GM10266 (cell line): ENCODE data around the gene CEP104.
A peak's percentile ranks its signal among the peaks of the same experiment; 100 is the strongest.

ENCODE experiments used
- DNase-seq: peaks from one replicate; pipeline ENCODE4 v3.0.0; 2012; ENCODE audit errors: extremely low spot score
- TF ChIP-seq, protein P1 (sequence below): IDR thresholded peaks from 2 replicates; pipeline ENCODE4 v1.5.1; 2012; ENCODE audit warnings: mild to moderate bottlenecking, low read depth; ENCODE audit not compliant: control insufficient read depth, insufficient read depth; ENCODE audit errors: missing control alignments

CEP104 gene

DNA sequence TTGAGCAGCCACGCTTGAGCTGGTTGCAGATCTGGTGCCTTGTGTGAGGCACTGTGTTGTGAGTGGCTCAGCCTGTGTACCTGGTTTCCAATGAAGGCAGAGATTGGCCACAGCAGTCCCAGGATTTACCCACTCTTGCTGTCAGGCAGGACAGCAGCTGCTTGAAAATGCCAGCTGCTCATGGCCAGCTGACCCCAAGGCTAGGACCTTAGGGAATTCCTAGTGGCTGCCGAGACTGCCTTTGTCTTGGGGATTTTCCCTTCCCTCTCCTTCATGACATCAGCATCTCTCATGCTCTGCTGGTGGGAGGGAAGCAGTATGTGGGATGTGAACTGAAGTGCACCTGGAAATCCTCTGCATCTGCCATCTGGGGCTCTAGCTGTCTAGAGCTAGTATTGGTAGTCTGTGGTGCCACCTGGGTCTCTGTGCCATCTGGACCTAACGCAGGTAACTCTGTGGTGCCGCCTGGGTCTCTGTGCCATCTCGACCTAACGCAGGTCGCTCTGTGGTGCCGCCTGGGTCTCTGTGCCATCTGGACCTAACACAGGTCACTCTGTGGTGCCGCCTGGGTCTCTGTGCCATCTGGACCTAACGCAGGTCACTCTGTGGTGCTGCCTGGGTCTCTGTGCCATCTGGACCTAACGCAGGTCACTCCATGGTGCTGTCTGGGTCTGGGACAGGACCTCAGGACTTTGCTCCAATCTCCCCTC, 56.9 kb downstream of the CEP104 start:
- TF ChIP-seq, protein P1, sequence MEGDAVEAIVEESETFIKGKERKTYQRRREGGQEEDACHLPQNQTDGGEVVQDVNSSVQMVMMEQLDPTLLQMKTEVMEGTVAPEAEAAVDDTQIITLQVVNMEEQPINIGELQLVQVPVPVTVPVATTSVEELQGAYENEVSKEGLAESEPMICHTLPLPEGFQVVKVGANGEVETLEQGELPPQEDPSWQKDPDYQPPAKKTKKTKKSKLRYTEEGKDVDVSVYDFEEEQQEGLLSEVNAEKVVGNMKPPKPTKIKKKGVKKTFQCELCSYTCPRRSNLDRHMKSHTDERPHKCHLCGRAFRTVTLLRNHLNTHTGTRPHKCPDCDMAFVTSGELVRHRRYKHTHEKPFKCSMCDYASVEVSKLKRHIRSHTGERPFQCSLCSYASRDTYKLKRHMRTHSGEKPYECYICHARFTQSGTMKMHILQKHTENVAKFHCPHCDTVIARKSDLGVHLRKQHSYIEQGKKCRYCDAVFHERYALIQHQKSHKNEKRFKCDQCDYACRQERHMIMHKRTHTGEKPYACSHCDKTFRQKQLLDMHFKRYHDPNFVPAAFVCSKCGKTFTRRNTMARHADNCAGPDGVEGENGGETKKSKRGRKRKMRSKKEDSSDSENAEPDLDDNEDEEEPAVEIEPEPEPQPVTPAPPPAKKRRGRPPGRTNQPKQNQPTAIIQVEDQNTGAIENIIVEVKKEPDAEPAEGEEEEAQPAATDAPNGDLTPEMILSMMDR = no peak
- no peak for DNase-seq

DNA sequence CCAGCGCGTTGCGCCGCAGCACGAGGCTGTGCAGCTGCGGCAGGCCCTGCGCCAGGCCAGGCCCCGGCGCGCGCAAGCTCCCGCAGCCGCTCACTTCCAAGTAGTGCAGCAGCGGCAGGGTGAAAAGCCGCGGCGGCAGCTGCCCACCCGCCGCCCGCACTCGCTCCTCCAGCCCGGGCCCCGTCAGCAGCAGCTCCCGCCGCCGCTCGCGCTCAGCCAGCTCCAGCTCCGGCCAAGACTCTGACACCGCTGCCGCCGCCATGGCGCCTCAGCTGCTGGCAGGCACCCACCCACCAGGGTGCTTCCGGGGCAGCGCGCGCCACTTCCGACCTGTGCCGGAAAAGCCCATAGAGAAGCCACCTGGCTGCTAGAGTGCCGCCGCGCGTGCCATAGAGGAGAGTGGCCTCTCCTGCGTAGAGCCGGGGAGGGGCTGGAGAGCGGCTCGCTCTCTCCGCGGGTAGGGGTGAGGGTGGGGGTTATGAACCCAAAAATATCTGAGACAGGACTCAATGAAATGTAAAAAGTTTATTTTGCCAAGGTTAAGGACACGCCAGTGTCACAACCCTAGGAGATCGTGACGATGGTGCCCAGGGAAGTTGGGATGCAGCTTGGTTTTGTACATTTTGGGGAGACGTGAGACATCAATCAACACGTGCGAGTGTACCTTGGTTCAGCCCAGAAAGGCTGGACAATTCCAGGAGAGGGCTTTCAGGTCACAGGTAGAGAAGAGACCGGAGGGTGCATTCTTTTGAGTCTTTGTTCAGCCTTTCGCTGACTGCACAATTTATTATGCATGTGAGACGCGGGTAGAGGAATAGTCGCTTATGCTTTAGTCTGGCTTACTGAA, 60.6 kb downstream of the CEP104 start, which contains the start of gene LRRC47:
Gene LRRC47, minus strand, starts transcription at position 284 of the 847 bp plus-strand sequence. Its CDS starts 22 bp downstream, at position 262.
- DNase-seq = peak; percentile 98

DNA sequence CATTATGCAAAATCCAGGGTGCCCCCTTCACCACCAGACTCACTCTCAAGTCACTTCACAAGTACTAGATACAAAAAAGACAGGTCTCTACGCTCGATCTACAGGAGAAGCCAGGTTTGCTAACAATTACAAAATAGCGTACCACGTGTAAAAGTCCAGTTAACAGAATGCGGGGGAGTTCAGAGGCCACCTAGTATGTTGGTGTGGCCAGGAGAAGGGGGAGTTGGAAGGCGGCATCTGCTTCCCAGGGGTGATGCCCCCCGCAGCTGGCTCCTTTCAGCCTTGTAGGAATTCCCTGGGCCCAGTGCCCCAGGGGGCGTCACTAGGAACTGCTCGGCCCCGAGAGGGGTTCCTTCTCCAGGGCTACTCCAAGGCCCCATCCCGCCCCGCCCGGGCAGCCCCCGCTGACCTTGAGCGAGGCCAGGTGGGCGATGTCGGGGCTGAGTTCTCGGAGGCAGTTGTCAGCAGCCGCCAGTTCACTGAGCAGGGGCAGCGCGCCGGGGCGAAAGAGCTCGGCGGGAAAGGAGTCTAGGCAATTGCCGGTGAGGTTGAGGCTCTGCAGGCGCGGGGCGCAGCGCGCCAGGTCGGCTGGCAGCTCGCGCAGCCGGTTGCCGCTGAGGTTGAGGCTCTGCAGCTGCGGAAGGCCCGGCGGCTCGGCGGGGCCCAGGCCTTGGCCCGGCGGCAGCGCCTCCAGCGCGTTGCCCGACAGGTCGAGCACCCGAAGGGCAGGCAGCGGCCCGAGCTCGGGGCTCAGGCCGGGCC, 61.4 kb downstream of the CEP104 start:
- TF ChIP-seq, protein P1 = no peak
- no peak for DNase-seq

More for the DNA sequence above, 60.6 kb downstream of the CEP104 start, which contains the start of gene LRRC47:
- TF ChIP-seq, protein P1 = no peak

DNA sequence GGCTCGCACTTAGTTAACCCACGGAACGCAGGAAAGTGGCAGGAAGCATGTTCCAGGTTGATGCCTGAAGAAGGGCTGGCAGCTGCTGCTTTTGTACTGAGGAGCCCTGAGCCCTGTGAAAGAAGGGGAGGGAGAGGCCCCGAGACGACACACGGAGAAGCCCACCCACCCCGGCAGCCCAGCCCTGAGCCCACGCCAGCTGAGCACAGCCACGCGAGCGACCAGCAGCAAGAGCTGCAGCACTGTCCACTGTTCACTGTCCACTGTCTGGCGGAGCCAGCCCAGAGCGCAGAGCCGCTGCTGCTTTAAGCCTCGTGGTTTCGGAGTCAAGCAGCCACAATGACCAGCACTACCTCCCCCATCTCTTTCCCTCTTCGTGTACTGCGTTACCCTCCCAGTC, 66.1 kb downstream of the CEP104 start:
- TF ChIP-seq, protein P1 = no peak
- no peak for DNase-seq

DNA sequence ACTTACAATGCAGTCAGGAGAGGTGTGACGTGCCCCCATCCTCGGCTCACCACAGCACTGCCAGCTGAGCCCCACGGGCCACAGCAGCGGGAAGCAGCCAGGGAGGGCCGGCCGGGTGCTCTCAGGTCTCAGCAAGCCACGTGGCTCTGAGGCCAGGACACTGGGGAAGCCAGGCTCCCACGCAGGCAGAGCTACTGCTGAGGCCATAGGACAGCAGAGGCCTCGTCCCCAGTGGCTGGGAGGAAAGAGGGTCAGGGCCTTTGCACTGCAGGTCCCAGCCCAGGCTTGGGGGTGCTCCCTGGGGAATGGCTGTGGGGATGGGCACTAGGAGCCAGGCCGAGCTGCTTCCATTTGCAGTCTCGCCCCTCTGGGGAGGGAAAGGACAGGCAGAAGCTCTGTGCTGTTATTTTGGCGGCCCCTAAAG, 66.5 kb downstream of the CEP104 start:
- TF ChIP-seq, protein P1 = no peak
- no peak for DNase-seq

DNA sequence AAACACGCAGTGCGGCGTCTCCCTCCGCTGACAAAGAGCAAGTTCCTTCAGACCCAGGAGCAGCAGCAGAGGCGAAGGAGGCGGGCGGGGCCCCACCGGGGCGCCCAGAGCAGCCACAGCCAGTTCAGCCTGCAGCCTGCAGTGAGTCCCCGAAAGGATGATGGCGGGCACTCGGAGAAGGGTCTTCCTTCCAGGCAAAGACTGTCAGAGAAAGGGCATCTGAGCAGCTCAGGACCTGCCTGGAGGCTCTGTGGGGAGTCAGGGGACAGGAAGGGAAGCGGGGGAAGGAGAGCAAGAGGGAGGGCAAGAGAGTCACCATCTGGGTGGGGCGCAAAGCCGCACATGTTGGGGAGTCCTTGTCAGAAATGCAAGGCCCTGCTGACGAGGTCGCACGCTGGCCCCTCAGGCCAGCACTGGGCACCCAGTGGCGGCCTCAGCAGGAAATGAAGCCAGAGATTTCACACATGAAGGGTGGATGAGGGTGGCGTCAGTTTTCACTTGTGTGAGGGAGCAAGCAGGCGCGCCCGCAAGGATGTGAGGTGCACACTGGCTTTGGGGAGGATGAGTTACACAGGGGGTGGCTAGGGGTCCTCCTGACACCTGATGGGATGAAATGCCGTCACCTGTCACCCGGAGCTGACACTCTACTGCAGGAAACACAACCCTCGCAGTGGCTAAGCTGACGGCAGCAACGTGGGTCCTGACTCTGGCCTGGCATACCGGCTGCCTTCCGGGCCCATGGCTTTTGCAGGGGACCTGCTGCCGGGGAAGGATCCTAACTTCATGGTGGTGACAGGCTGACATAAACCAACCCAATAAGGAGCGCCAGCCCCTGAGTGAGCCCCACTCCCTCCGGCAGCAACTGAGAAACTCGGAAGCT, 67.3 kb downstream of the CEP104 start:
- TF ChIP-seq, protein P1 = no peak
- no peak for DNase-seq
